HEK293T (cell line): ENCODE results near the gene DUSP10.

Source experiments
- ARNT ChIP-seq: fragments of 450-650 bp; IDR thresholded peaks from 2 replicates; pipeline ENCODE4 v1.6.1; 2017; ENCODE audit warnings: mild to moderate bottlenecking
- BHLHE40 ChIP-seq: fragments of 450-650 bp; IDR thresholded peaks from 2 replicates; pipeline ENCODE4 v1.6.1; 2016; ENCODE audit warnings: mild to moderate bottlenecking, moderate library complexity, borderline replicate concordance
- CTBP1 ChIP-seq: fragments of 450-650 bp; IDR thresholded peaks from 2 replicates; pipeline ENCODE4 v1.6.1; 2016; ENCODE audit warnings: borderline replicate concordance
- ELF4 ChIP-seq: fragments of 450-650 bp; IDR thresholded peaks from 2 replicates; pipeline ENCODE4 v1.6.1; 2017; ENCODE audit warnings: antibody characterized with exemption
- FOXA1 ChIP-seq: fragments of 450-650 bp; IDR thresholded peaks from 2 replicates; pipeline ENCODE4 v1.6.1; 2016; ENCODE audit warnings: mild to moderate bottlenecking
- FOXK2 ChIP-seq: fragments of 450-650 bp; IDR thresholded peaks from 2 replicates; pipeline ENCODE4 v1.6.1; 2016; ENCODE audit warnings: mild to moderate bottlenecking
- FOXM1 ChIP-seq: fragments of 450-650 bp; IDR thresholded peaks from 2 replicates; pipeline ENCODE4 v1.6.1; 2017; ENCODE audit warnings: mild to moderate bottlenecking, borderline replicate concordance
- HDGF ChIP-seq: fragments of 450-650 bp; IDR thresholded peaks from 2 replicates; pipeline ENCODE4 v1.6.1; 2017; ENCODE audit warnings: antibody characterized with exemption, borderline replicate concordance
- SP1 ChIP-seq: fragments of 450-650 bp; IDR thresholded peaks from 2 replicates; pipeline ENCODE4 v1.6.1; 2017
- SUZ12 ChIP-seq: fragments of 450-650 bp; IDR thresholded peaks from 2 replicates; pipeline ENCODE4 v1.6.1; 2016; ENCODE audit warnings: mild to moderate bottlenecking
- TARDBP ChIP-seq: fragments of 450-650 bp; IDR thresholded peaks from 2 replicates; pipeline ENCODE4 v1.6.1; 2016
- ZNF384 ChIP-seq: fragments of 450-650 bp; IDR thresholded peaks from 2 replicates; pipeline ENCODE4 v1.6.1; 2016

GRCh38 chr1:221766210-221766609 is 24.3 kb upstream of the DUSP10 start:
- no peak for TF ChIP-seq TARDBP
- TF ChIP-seq ZNF384: no peak
- TF ChIP-seq FOXM1: no peak
- no peak for TF ChIP-seq FOXA1
- no peak for TF ChIP-seq SP1
- TF ChIP-seq SUZ12: no peak
- TF ChIP-seq FOXK2: no peak
- no peak for TF ChIP-seq BHLHE40
- no peak for TF ChIP-seq ARNT
- TF ChIP-seq ELF4: no peak
- no peak for TF ChIP-seq HDGF
- TF ChIP-seq CTBP1: no peak
